GM12864 (cell line): ENCODE data around the gene GNG4.
"Not testable (repeated sequence)": the region's sequence is repeated elsewhere in the genome, so short reads cannot be mapped to it uniquely, and the experiment has no call there.

ENCODE experiments used
- DNase-seq: peaks from one replicate; pipeline ENCODE4 v3.0.0-alpha.2; 2011; ENCODE audit warnings: low read depth
- H3K4me3 ChIP-seq: 2 replicates; pipeline ENCODE4 v1.5.1; 2011; ENCODE audit warnings: mild to moderate bottlenecking, low read depth, low read length, control low read depth
- CTCF ChIP-seq: IDR thresholded peaks from 2 replicates; pipeline ENCODE4 v1.5.1; 2011; ENCODE audit warnings: low read depth, mild to moderate bottlenecking, moderate library complexity, low read length, control low read depth, inconsistent platforms; ENCODE audit errors: missing control alignments

GNG4 gene

DNA sequence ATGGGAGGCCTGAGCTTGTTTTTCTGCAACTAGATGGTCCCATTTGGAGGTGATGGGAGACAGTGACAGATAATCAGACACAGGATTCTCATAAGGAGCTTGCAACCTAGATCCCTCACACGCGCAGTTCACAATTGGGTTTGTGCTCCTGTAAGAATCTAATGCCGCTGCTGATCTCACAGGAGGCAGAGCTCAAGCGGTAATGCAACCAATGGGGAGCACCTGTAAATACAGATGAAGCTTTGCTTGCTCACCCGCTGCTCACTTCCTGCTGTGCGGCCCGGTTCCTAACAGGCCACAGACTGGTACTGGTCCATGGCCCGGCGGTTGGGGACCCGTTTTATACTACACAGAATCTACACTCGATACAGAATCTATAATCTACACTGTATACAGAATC, 92.8 kb downstream of the GNG4 start:
- no peak overlapping the region for H3K4me3 ChIP-seq
- TF ChIP-seq CTCF: no peak
- DNase-seq: no peak

GRCh38 chr1:235553112-235553551, 96.5 kb downstream of the GNG4 start:
- no peak for DNase-seq
- no peak overlapping the region for H3K4me3 ChIP-seq
- no peak for TF ChIP-seq CTCF

DNA sequence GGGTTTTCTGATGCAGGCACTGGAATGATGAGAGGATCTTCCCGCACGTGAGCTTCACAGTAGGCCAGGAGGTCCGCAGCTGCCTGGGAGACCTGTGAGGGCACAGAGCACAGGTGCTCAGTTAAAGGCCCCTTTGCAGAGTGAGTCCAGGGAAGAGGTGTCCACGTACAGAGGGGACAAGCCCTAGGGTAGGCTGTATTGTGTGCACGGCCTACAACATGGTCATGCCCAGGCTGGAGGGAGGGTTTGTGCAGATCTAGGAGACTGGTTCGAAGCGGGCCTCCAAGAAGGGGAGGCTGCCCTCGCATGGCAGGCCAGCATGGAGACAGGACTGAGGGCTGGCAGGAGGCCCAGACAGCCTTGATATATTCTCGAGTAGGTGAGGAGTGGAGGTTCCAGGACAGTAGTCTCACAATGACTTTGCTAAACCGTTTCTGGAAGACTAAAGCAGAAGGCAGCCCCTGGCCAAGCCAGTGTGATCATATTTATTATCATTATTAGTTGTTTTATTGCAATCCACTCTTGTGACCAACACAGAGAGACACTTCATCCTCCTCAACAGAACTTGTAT, 97.4 kb downstream of the GNG4 start:
- no peak overlapping the region for H3K4me3 ChIP-seq
- no peak for DNase-seq
- TF ChIP-seq CTCF: no peak

DNA sequence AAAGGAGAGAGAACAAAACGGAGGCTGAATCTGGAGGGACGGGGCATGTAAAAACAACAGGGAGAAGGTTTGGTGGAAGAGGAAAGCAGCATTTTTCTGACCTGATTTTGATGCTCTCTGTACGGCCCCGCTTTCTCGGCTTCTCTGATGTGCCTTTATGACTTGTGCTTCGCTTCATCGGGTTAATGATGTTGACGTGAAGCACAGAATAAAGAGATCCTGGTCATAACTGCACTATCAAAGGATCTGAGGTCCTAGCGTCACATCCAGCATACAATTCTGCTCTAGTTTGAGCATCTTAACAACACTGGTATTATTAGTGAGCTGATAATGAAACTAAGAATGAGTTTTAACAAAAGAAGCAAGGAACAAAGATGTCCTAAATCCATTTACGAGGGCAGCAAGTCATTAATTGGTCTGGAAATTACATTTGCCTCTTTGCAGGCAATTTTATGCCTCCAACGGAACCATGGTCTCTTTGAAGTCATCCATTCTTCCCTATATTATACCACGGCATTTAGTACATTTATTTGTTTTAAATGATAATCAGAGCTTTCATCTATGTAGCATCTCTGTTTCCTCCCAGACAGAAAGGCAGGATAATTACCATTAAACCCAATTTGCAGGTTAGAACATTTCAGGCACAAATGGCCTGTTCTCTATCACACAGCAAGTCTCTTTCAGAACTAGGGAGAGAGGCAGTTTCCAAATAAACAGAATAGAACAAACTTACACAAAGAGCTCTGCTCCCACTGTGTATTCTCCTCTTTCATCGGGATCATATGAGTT, 100.0 kb downstream of the GNG4 start:
- H3K4me3 ChIP-seq: no peak overlapping the region
- DNase-seq: no peak
- no peak for TF ChIP-seq CTCF

DNA sequence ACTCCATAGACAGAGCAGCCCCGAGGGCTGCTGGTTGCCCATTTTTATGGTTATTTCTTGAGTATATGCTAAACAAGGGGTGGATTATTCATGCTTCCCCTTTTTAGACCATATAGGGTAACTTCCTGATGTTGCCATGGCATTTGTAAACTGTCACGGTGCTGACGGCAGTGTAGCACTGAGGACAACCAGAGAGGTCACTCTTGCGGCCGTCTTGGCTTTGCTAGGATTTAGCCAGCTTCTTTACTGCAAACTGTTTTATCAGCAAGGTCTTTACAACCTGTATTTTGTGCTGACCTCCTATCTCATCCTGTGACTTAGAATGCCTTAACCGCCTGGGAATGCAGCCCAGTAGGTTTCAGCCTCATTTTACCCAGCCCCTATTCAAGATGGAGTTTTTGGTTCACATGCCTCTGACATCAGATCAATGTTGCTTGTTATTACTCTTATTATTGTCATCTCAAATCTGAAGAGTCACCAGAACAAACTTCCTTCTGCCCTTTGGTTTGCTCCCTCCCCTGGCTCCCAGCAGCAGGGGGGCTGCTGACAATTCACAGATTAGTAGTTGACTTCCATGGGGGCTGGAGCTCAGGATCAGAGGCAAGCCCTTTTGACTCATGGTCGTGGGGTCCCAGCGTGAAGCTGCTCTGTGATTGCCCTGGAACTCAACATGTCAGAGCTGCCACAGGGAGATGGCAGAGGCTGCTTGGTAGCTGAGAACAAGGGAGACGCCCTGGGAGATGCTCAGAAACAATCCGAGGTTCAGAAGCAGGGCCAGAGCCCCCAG, 103.0 kb downstream of the GNG4 start:
- TF ChIP-seq CTCF: peak; percentile 11
- H3K4me3 ChIP-seq, DNase-seq: not testable (repeated sequence)

DNA sequence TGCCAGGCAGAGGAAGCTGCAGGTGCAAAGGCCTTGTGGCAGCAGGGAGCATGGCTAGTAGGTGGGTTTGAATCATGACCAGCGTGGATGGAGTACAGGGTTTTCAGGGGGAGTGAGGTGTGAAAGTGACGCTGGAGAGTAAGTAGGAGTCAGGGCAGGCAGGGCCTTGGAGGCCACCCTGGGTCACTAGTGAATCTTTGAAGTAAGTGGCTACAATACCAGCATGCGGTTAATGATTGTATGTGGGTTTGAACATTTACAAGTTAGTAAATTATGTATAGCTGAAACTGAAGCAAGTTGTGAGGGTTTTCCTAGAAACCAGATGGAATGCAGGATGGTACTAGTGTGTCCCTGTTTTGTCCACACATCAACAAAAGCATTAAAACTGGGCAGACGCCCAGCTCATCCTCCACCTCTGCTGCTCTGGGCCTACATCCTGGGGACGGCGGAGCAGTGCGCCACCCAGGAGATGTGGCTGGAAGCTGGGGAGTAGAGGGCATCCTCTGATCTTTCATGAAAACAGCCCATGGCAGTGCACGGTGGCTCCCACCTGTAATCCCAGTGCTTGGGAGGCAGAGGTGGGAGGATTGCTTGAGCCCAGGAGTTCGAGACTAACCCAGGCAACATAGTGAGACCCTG, 104.2 kb downstream of the GNG4 start:
- DNase-seq: no peak
- TF ChIP-seq CTCF: no peak
- H3K4me3 ChIP-seq: no peak overlapping the region

- DNase-seq, H3K4me3 ChIP-seq: not testable (repeated sequence)
Observed at GRCh38 chr1:235542845-235543244, 106.7 kb downstream of the GNG4 start.
